ENCODE measurements around the gene CNTN5.

CNTN5 gene

GRCh38 chr11:99020352-99021225 lies at the start of gene CNTN5:
Gene CNTN5, plus strand, starts transcription at chr11:99020949.
- H3K4me3 ChIP-seq (replicated peaks; ENCODE audit: low read depth, low read length), result peak within 1 kb of the TSS; percentile 52
- DNase-seq (ENCODE audit: low read depth), result peak; percentile 49
- TF ChIP-seq CTCF (IDR thresholded peaks at IDR 0.05; ENCODE audit: low read length, missing control alignments), result no peak

- no peak for DNase-seq (ENCODE audit: low read depth)
- no peak for TF ChIP-seq CTCF (IDR thresholded peaks at IDR 0.05; ENCODE audit: low read length, missing control alignments)
- no peak overlapping the region for H3K4me3 ChIP-seq (replicated peaks; ENCODE audit: low read depth, low read length)
Observed at GRCh38 chr11:98979205-98979604, 41.5 kb upstream of the CNTN5 start.

GRCh38 chr11:99015634-99016454 lies 4.9 kb upstream of the CNTN5 start:
- peak; percentile 93 for TF ChIP-seq CTCF (IDR thresholded peaks at IDR 0.05; ENCODE audit: low read length, missing control alignments)
- peak; percentile 77 for DNase-seq (ENCODE audit: low read depth)
- no peak overlapping the region for H3K4me3 ChIP-seq (replicated peaks; ENCODE audit: low read depth, low read length)

- TF ChIP-seq CTCF (IDR thresholded peaks at IDR 0.05; ENCODE audit: low read length, missing control alignments), result no peak
- no peak for DNase-seq (ENCODE audit: low read depth)
- H3K4me3 ChIP-seq (replicated peaks; ENCODE audit: low read depth, low read length), result no peak overlapping the region
Observed at GRCh38 chr11:99019696-99020095, 1.1 kb upstream of the CNTN5 start.

- no peak for TF ChIP-seq CTCF (IDR thresholded peaks at IDR 0.05; ENCODE audit: low read length, missing control alignments)
- no peak for DNase-seq (ENCODE audit: low read depth)
- H3K4me3 ChIP-seq (replicated peaks; ENCODE audit: low read depth, low read length), result no peak overlapping the region
Observed at GRCh38 chr11:99037057-99037456, 16.3 kb downstream of the CNTN5 start.

GRCh38 chr11:99063331-99063730 lies 42.6 kb downstream of the CNTN5 start:
- H3K4me3 ChIP-seq (replicated peaks; ENCODE audit: low read depth, low read length), result no peak overlapping the region
- DNase-seq (ENCODE audit: low read depth), result no peak
- no peak for TF ChIP-seq CTCF (IDR thresholded peaks at IDR 0.05; ENCODE audit: low read length, missing control alignments)

Measured in fibroblast of pulmonary artery (primary cell).